ENCODE results near the gene SPDYE4. TPM values are rescaled to one million over a fixed set of nuclear protein-coding genes. Genes with fewer than 3 reads are reported as not detected.

Gene SPDYE4, protein sequence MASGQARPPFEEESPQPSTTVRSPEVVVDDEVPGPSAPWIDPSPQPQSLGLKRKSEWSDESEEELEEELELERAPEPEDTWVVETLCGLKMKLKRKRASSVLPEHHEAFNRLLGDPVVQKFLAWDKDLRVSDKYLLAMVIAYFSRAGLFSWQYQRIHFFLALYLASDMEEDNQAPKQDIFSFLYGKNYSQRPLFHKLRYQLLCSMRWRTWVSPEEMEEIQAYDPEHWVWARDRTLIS
- not detected in 2 replicates for total RNA-seq

DNA sequence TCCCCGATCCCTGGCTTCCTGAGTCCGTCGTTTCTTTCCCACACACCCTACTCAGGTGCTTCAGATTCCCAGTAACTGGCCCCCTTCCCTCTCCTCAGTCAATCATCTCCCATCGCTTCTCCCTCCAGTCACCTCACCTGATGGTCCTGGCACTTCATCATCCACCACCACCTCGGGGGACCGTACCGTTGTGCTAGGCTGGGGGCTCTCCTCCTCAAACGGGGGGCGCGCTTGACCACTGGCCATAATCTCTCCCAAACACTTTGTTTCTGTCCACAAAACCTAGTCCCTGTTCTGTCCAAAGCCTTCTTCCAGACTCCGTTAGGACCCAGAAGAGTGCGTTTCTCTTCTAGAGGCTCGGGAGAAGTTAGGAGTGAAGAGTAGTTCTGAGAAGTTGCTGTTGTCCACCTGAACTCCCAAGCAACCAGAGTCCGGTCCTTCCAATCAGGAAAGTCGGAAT is at the start of gene SPDYE4:
Gene SPDYE4, minus strand, starts transcription at position 410 of the 460 bp plus-strand sequence. Its CDS starts 164 bp downstream, at position 246.

DNA sequence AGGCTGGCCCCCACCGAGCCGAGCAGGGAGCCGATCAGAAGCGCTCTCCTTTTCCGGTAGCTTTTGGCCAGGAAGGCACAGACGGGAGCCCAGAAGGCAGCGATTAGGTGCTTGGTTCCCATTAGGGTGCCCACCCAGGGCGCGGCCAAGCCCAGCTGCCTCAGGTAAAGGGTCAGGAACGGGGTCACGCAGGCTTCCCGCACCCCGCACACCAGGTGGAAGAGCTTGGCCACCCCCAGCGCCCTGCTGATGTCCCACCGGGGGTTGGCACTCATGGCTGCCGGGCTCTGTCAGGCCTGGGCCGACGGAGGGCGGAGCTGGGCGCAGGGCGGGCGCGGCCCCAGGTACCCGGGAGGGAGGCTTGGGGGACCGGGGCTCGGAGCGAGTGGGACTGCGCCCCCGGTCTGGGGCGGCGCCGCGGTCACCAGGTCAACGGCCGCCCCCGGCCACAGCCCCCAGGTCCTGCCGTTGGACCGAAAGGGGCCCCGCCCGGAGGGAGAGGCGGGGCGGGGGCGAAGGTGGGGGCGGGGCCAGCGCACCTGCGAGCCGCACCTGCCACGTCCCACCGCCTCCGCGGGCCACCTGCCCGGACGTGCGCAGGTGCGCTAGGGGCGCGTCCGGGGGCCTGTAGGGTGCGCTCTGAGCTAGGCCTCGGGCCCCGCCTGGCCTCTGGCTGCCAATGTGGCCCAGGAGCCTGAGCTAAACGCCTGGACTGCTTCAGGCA is 40.7 kb upstream of the SPDYE4 start, which contains the start of gene MFSD6L:
Gene MFSD6L, minus strand, starts transcription at position 520 of the 724 bp plus-strand sequence. Its CDS starts 245 bp downstream, at position 275.

Other genes with a start within 250 kb of the SPDYE4 start
- 120 and 167 TPM in 2 replicates for gene MYH10, start 127.8 kb downstream of the SPDYE4 start, total RNA-seq
- gene CCDC42, start 13.7 kb downstream of the SPDYE4 start, total RNA-seq = not detected in 2 replicates
- gene MFSD6L, start 40.8 kb upstream of the SPDYE4 start, total RNA-seq = not detected in 2 replicates
- not detected in 2 replicates for gene PIK3R6, start 109.1 kb upstream of the SPDYE4 start, total RNA-seq
- gene PIK3R5, start 207.2 kb upstream of the SPDYE4 start, total RNA-seq = 0.09 TPM in 1 of 2 replicates, not detected in the other

Data from endothelial cell of coronary artery (primary cell).